Trophoblast cell (in vitro differentiated cells and primary cell): ENCODE measurements around the gene NALCN.
A peak's percentile ranks its signal among the peaks of the same experiment; 100 is the strongest.

Experiments used
- DNase-seq, 2 donors: peaks; one replicate each; pipeline ENCODE4 v3.0.0-alpha.2; 2016
- H2AFZ ChIP-seq: 2 replicates; pipeline ENCODE4 v1.6.1; 2013; ENCODE audit warnings: low read length, moderate library complexity, mild to moderate bottlenecking; ENCODE audit not compliant: insufficient read depth, poor library complexity
- H2AK5ac ChIP-seq: 2 replicates; pipeline ENCODE4 v1.6.1; 2013; ENCODE audit warnings: mild to moderate bottlenecking, low read length
- H2BK120ac ChIP-seq: 2 replicates; pipeline ENCODE4 v1.6.1; 2013; ENCODE audit warnings: low read length, mild to moderate bottlenecking, moderate library complexity; ENCODE audit not compliant: insufficient read depth, poor library complexity
- H2BK12ac ChIP-seq: 2 replicates; pipeline ENCODE4 v1.6.1; 2013; ENCODE audit warnings: mild to moderate bottlenecking, low read length, moderate library complexity
- H2BK5ac ChIP-seq: 2 replicates; pipeline ENCODE4 v1.6.1; 2013; ENCODE audit warnings: low read length, low read depth, moderate library complexity, mild to moderate bottlenecking; ENCODE audit not compliant: poor library complexity
- H3K14ac ChIP-seq: 2 replicates; pipeline ENCODE4 v1.6.1; 2013; ENCODE audit warnings: mild to moderate bottlenecking, low read length
- H3K18ac ChIP-seq: 2 replicates; pipeline ENCODE4 v1.6.1; 2013; ENCODE audit warnings: mild to moderate bottlenecking, low read length
- H3K23ac ChIP-seq: 2 replicates; pipeline ENCODE4 v1.6.1; 2013; ENCODE audit warnings: low read length
- H3K27ac ChIP-seq: 2 replicates; pipeline ENCODE4 v1.5.1; 2013; ENCODE audit warnings: low read depth, mild to moderate bottlenecking, inconsistent platforms, low read length, moderate library complexity
- H3K27me3 ChIP-seq: 2 replicates; pipeline ENCODE4 v1.6.1; 2013; ENCODE audit warnings: inconsistent platforms, mild to moderate bottlenecking, low read length, moderate library complexity; ENCODE audit not compliant: insufficient read depth
- H3K36me3 ChIP-seq, 2 experiments: 1 replicate in 1 of 2; 2 replicates in 1 of 2; pipeline ENCODE4 v1.6.1; 2013; ENCODE audit warnings: low read length in 2 of 2, mild to moderate bottlenecking in 2 of 2, moderate library complexity in 1 of 2; ENCODE audit not compliant: insufficient read depth in 2 of 2, control insufficient read depth in 1 of 2
- H3K4ac ChIP-seq: 2 replicates; pipeline ENCODE4 v1.6.1; 2013; ENCODE audit warnings: low read depth, mild to moderate bottlenecking, low read length, moderate library complexity
- H3K4me1 ChIP-seq, 2 experiments: 1 replicate in 1 of 2; 2 replicates in 1 of 2; pipeline ENCODE4 v1.6.1; 2013; ENCODE audit warnings: low read length in 2 of 2, mild to moderate bottlenecking in 2 of 2, moderate library complexity in 1 of 2; ENCODE audit not compliant: insufficient read depth in 2 of 2, control insufficient read depth in 1 of 2
- H3K4me2 ChIP-seq: 2 replicates; pipeline ENCODE4 v1.6.1; 2013; ENCODE audit warnings: inconsistent platforms, mild to moderate bottlenecking, low read length, moderate library complexity
- H3K4me3 ChIP-seq: 2 replicates; pipeline ENCODE4 v1.5.1; 2013; ENCODE audit warnings: mild to moderate bottlenecking, low read depth, low read length, inconsistent platforms
- H3K79me1 ChIP-seq: one replicate; pipeline ENCODE4 v1.6.1; 2013; ENCODE audit warnings: low read length
- H3K79me2 ChIP-seq: 2 replicates; pipeline ENCODE4 v1.6.1; 2013; ENCODE audit warnings: low read length, mild to moderate bottlenecking; ENCODE audit not compliant: control insufficient read depth, insufficient read depth, poor library complexity
- H3K9ac ChIP-seq: 2 replicates; pipeline ENCODE4 v1.6.1; 2013; ENCODE audit warnings: mild to moderate bottlenecking, low read length
- H3K9me3 ChIP-seq: 2 replicates; pipeline ENCODE4 v1.6.1; 2013; ENCODE audit warnings: low read depth, mild to moderate bottlenecking, control low read depth, inconsistent platforms, low read length; ENCODE audit not compliant: insufficient read depth
- H4K12ac ChIP-seq: 2 replicates; pipeline ENCODE4 v1.6.1; 2013; ENCODE audit warnings: low read depth, mild to moderate bottlenecking, low read length, moderate library complexity
- H4K8ac ChIP-seq: 2 replicates; pipeline ENCODE4 v1.6.1; 2013; ENCODE audit warnings: low read depth, mild to moderate bottlenecking, low read length, moderate library complexity
- H4K91ac ChIP-seq: one replicate; pipeline ENCODE4 v1.6.1; 2013; ENCODE audit warnings: low read depth, mild to moderate bottlenecking, low read length, moderate library complexity
- WGBS: extraction: QIAGEN DNeasy Blood & Tissue Kit; methylation state at CpG from one replicate; pipeline ENCODE4 v1.1.7; 2013; ENCODE audit warnings: missing lambda C conversion rate; ENCODE audit not compliant: insufficient read length, insufficient coverage; ENCODE audit errors: extremely low coverage; 5-methylcytosine and 5-hydroxymethylcytosine counted together

Gene NALCN

DNA sequence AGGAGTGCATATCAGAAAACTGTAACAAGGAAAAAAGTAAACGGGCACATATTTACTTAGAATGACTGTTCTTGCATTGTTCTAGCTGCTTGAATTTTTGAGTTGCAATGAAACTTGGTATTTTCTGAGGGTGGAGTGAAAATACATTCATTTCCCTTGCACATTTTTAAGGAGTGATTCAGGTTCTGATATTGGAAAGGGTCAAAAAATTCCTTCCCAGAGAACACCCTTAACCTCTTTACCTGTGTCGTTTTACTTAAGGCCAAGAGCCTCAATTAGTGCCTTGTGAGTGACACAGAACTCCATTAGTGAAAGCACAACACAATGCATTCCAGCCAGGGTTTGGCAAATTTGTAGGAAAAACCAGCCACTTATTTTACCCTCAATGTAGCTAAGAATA lies 38.5 kb upstream of the NALCN start:
- Histone ChIP-seq H2AK5ac (no peak overlapping the region), H2BK120ac (no peak overlapping the region), H4K91ac (no peak overlapping the region), H3K79me1 (peaks cover 14% of the 10 kb centered on the region), H2BK5ac (no peak overlapping the region), H4K8ac (no peak overlapping the region), H3K9ac (no peak overlapping the region), H3K18ac (no peak overlapping the region), H3K14ac (no peak overlapping the region), H3K4ac (no peak overlapping the region), H3K4me2 (no peak overlapping the region), H3K9me3 (no peaks in the 10 kb centered on the region), H3K79me2 (peaks cover 6% of the 10 kb centered on the region), H4K12ac (no peak overlapping the region), H3K27ac (peak overlapping the region; percentile 93), H3K4me1 (peaks cover 14 to 16% of the 10 kb centered on the region in 2 experiments), H3K36me3 (no peaks in the 10 kb centered on the region), H2AFZ (no peak overlapping the region), H3K4me3 (no peak overlapping the region), H3K23ac (no peak overlapping the region), H2BK12ac (no peak overlapping the region), H3K27me3 (no peaks in the 10 kb centered on the region)
- no CpG with 5 or more reads among the region's 2 CpGs for WGBS
- peak in 1 of 2 donors; percentile 52 for DNase-seq

DNA sequence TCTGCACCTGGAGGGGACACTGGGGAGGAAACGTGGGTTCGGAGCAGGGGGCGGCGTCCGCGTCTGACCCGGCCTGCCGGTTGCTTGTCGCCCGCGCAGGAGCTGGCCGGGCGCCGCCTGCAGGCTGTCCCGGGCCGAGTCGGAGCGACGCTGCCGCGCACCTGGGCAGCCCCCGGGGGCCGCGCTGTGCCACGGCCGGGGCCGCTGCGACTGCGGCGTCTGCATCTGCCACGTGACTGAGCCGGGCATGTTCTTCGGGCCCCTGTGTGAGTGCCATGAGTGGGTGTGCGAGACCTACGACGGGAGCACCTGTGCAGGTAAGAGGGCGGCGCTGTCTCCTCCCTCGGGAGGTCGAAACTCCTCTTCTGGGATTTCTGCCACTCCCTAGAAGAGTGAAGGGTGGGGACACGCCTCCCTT lies 37.5 kb upstream of the NALCN start:
- Histone ChIP-seq H3K4me3 (no peak overlapping the region), H3K9ac (no peak overlapping the region), H4K8ac (peak overlapping the region; percentile 31), H3K14ac (peak overlapping the region; percentile 32), H2BK12ac (peak overlapping the region; percentile 78), H3K23ac (no peak overlapping the region), H2AFZ (peak overlapping the region; percentile 12), H3K18ac (peak overlapping the region; percentile 36), H3K4me2 (no peak overlapping the region), H3K36me3 (no peaks in the 10 kb centered on the region), H3K79me2 (peaks cover 6% of the 10 kb centered on the region), H2BK120ac (peak overlapping the region; percentile 93), H3K27me3 (no peaks in the 10 kb centered on the region), H3K9me3 (no peaks in the 10 kb centered on the region), H4K12ac (no peak overlapping the region), H2BK5ac (peak overlapping the region; percentile 34), H4K91ac (peak overlapping the region; percentile 82), H2AK5ac (peak overlapping the region; percentile 12), H3K4ac (peak overlapping the region; percentile 9), H3K27ac (no peak overlapping the region), H3K79me1 (peaks cover 14% of the 10 kb centered on the region), H3K4me1 (peaks cover 14 to 16% of the 10 kb centered on the region in 2 experiments)
- WGBS, result no CpG with 5 or more reads among the region's 41 CpGs
- DNase-seq, result peak in 1 of 2 donors; percentile 17

DNA sequence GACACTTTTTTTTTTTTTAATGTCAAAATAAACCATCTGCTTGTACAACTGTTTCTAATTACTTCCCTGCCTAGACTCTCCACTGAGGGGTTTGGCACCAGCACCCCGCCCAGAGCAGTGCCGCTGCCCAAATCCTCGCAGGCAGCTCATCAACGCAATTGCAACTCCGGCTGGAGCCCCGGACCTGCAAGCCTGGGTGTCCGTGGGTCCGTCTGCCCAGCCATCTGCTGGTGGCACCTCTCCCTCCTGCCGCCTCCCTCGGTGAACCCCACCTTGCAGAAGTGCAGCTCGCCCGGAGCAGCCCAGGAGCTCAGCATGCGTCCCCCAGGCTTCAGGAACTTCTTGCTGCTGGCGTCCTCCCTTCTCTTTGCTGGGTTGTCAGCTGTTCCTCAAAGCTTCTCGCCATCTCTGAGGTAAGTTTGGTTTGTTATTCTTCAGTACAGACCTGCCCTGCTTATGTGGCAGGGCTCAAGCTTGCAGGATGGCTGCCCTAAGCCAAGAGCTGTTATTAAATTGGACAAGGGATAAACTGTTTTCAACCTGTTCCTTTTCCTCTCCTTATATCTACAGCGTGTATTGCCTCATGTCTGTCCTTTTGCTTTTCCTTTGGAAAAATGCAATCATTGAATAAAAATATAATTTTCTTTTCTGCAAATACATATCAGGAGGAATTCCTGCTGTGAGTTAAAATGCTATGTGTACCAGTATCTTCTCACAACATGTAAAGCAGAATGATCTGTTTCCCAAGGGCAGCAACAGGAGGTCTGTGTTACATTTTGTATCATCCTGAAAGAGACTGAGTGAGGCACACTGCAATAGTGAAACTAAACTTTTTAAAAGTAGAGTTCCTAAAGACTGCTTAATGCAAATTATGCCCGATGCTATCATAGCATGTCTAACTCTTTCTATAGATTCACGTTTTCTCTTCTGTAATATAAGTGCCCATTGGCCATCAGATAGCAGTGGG lies 36.5 kb upstream of the NALCN start, which contains the start of gene ITGBL1:
Gene ITGBL1, plus strand, starts transcription at position 157 of the 967 bp plus-strand sequence. Its CDS starts 159 bp downstream, at position 316.
- Histone ChIP-seq H3K18ac (peak within 1 kb of the TSS; percentile 36), H3K27ac (no peak within 1 kb of the TSS), H4K12ac (no peak within 1 kb of the TSS), H3K4me3 (no peak within 1 kb of the TSS), H4K91ac (peak within 1 kb of the TSS; percentile 82), H2BK120ac (peak within 1 kb of the TSS; percentile 93), H3K14ac (peak within 1 kb of the TSS; percentile 32), H2BK12ac (peak within 1 kb of the TSS; percentile 78), H3K79me1 (peaks cover 14% of the 10 kb centered on the region), H3K4ac (peak within 1 kb of the TSS; percentile 9), H3K9ac (no peak within 1 kb of the TSS), H3K4me1 (peaks cover 14 to 16% of the 10 kb centered on the region in 2 experiments), H3K36me3 (no peaks in the 10 kb centered on the region), H3K9me3 (no peaks in the 10 kb centered on the region), H3K27me3 (no peaks in the 10 kb centered on the region), H3K79me2 (peaks cover 6% of the 10 kb centered on the region), H3K4me2 (no peak within 1 kb of the TSS), H2AFZ (peak within 1 kb of the TSS; percentile 12), H2BK5ac (peak within 1 kb of the TSS; percentile 34), H2AK5ac (peak within 1 kb of the TSS; percentile 39), H3K23ac (no peak within 1 kb of the TSS), H4K8ac (peak within 1 kb of the TSS; percentile 31)
- WGBS, result no CpG with 5 or more reads among the region's 18 CpGs
- DNase-seq, result no peak

DNA sequence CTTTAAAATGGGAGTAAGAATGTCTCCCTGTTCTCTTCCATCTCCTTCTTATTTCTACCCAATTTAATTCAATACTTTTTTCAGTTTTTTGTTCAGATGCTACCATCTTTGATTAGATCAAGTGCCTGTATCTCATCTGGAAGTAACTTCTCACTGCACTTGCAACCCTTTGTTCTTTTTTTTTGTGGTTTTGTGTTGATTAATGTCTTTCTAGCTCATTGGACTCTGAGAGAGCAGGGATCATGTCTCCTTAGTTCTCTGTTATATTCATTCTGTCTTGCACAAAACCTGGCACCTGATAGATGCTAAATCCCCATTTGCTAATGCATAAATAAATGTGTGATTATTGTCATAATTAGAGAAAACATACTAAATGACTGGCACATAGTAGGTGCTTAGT lies 35.3 kb upstream of the NALCN start:
- Histone ChIP-seq H3K4ac (no peak overlapping the region), H3K18ac (no peak overlapping the region), H2BK12ac (no peak overlapping the region), H2AFZ (no peak overlapping the region), H3K4me2 (no peak overlapping the region), H2BK120ac (no peak overlapping the region), H3K4me3 (no peak overlapping the region), H2AK5ac (no peak overlapping the region), H4K91ac (no peak overlapping the region), H3K79me2 (peaks cover 6% of the 10 kb centered on the region), H3K14ac (no peak overlapping the region), H4K8ac (no peak overlapping the region), H4K12ac (no peak overlapping the region), H3K9ac (no peak overlapping the region), H3K79me1 (peaks cover 13% of the 10 kb centered on the region), H2BK5ac (no peak overlapping the region), H3K4me1 (peaks cover 13 to 15% of the 10 kb centered on the region in 2 experiments), H3K27me3 (no peaks in the 10 kb centered on the region), H3K27ac (no peak overlapping the region), H3K23ac (no peak overlapping the region), H3K9me3 (no peaks in the 10 kb centered on the region), H3K36me3 (no peaks in the 10 kb centered on the region)
- no peak for DNase-seq
